NCI-H128 (cell line): ENCODE data around the gene MAP3K12.
"Not testable (repeated sequence)": the region's sequence is repeated elsewhere in the genome, so short reads cannot be mapped to it uniquely, and the experiment has no call there.

ENCODE experiments used
- DNase-seq: peaks from one replicate; lab custom pipeline; 2025; ENCODE audit not compliant: unreplicated experiment; lab: John Stamatoyannopoulos, UW

The MAP3K12 gene

GRCh38 chr12:53492830-53493609, 6.2 kb downstream of the MAP3K12 start:
- peak; percentile 74 for DNase-seq

DNA sequence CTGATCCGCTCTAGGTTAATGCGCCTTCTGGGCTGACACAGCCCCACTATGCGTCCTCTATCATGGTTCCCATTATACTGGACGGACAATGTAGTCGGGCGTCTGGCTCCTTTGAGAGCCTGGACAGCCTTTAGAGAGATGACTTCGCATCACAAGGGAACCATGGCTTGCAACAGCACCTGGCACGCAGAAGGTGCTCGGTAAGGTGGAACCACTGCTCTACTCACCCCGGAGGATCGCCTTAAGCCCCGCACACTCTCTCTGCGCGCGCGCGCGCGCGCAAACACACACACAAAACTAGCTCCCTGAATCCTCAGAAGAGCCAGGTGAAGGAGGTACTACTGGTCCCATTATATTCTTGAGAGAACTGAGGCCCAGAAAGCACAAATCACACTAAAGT, 7.1 kb downstream of the MAP3K12 start:
- no peak for DNase-seq

DNA sequence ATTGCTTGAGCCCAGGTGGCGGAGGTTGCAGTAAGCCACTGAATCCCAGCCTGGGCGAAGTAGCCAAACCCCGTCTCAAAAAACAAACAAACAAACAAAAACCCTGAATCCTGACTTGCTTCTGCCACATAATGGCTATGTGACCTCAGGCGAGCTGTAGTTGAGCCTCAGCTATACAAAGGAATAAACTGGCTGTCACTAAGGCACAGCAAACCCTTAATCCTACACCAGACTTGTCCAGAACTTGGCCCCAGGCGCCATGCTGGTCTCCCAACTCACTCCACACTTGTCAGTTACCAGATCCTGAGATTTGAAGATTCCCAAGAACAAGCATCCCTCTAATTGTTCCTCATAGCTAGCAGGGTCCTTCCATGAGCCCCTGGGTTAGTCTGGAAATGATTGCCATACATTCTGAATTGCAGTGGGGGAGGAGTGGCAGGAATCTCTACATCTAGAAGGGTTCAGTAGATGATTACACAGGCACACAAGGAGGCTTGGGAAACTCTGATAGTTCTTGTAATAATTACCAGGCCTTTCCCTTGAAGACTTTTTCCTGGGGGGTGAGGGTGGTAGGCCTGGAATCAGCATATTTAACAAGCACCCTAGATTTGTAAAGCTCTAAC, 9.9 kb downstream of the MAP3K12 start:
- no peak for DNase-seq

- no peak for DNase-seq
Measured at GRCh38 chr12:53486736-53487487, 12.3 kb downstream of the MAP3K12 start.

GRCh38 chr12:53485955-53486735, 13.1 kb downstream of the MAP3K12 start:
- no peak for DNase-seq

DNA sequence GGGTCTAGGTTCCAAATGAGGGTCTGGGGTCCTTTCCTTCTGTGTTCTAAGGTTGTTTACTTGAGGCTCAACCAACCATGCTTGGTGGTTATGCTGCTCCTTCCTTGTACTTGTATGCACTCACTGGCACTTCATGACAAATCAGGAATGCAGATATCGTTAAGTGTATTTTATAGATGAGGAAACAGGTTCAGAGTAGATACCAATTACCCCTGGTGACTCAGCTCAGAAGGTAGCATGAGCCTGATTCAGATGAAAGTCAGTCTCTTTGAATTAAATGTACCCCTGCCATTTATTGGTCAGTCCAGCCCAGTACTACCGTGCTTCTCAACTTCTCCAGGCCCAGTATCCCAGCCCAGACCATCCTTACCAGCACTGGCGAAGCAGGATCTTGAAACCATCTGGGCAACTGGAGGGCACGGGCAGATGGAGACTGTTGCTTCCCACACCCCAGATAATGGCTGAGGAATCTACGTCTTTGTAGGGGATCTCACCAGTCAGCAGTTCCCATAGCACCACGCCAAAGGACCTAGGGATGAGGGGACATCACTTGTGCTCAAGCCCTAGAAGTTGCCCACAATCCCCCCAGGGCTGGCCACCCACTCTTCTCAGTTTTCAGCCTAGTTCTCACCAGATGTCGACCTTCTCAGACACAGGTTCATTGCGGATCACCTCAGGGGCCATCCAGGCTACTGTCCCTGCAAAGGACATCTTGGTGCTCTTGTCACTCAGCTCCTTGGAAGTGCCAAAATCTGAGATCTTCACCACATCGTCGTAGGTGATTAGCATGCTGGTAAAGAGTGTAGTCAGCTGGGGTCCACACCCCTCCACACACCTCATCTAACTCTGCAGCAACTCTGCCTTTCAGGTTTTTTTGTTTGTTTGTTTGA, 14.3 kb downstream of the MAP3K12 start:
- DNase-seq, result no peak

- DNase-seq, result no peak
Measured at GRCh38 chr12:53483979-53484377, 15.3 kb downstream of the MAP3K12 start.

DNA sequence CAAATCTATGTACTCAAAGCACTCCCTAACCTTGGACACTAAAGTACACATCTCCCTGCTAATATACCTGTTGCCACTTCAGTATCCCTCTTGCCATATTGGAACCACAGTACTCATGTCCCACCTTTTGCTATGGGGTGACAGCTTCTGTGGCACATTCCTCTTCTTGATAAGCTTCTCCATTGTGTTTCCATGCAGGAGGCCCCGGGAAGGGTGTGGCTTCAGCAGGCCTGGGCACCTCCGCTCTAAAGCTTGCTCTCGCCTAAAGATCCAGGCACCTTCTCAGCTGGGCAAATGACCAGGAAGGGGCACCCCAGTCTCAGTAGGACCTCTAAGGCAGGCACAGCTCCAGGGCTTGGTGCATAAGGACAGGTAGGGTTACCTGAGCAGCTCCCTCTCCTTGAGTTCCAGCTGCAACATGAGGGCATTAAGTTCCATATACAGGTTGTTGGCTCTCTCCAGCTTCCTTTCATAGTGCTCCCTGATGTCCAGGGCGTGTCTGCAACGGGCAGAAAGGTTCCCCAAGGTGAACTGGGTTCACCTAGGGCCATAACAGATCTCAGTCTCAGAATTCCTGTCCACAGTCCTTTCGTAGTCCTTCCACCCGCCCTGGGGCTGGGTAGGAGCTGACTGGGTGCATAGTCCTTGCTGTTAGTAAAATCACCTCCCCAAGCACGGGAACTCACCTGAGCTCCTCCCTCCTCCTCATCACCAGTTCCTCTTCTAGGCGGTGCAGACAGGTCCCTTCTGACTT, 15.9 kb downstream of the MAP3K12 start:
- no peak for DNase-seq

- DNase-seq, result no peak
Measured at GRCh38 chr12:53482626-53483168, 16.6 kb downstream of the MAP3K12 start.

- DNase-seq, result no peak
Measured at GRCh38 chr12:53481939-53482586, 17.2 kb downstream of the MAP3K12 start.

DNA sequence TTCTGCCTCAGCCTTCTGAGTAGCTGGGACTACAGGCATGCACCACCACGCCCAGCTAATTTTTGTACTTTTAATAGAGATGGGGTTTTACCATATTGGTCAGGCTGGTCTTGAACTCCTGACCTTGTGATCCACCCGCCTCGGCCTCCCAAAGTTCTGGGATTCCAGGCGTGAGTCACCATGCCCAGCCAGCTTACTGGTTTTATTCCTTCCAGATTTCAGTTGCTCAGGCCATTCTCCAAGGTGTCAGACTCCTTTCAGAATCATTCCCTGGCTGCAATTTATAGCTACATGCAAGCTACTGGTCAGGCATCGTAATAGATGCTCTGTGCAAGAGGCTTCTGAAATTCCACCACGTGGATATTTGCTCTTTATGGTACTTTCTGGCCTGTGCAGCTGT, 17.8 kb downstream of the MAP3K12 start:
- not testable (repeated sequence) for DNase-seq

GRCh38 chr12:53480491-53481442, 18.5 kb downstream of the MAP3K12 start:
- no peak for DNase-seq

- DNase-seq, result no peak
Measured at GRCh38 chr12:53479331-53479730, 19.9 kb downstream of the MAP3K12 start.

DNA sequence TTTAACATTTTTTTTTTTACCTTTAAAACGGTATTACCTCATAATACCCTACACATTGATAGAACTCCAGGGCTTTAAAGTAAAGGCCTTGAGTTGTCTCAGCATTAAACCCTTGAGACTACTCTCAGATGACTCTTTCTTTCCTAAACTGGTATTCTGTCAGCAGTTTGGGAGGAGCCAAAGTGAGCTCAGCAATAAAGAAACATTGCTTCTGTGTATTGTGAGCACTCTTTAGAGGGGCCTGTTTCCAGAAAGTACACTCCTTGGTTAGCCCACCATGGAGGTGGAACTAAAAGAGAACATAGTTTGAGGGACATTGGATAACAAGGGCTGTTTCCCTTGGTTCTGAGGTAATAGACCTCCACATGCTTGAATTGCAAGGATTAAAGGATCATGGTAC, 20.4 kb downstream of the MAP3K12 start:
- DNase-seq, result no peak

DNA sequence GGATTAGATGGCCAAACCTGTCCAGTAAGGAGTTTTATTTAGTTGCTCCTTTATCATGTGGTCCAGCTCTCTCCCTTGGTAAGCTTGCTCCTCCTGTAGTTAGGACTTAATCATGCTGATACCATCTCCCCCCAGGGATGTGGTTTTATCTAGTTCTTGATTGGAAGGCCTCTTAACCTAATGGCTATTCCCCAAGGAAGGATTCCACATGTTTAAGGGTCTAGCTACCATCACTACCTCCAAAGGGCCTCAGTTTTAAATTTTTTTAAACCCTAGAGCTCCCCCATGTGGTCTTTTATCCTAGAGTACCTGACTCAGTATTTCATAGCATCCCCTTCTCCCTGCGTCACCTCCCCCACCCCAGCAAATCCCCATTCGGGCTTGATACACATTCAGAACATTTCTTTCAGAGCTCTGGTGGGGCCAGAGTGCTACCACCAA, 22.5 kb downstream of the MAP3K12 start:
- DNase-seq, result no peak

DNA sequence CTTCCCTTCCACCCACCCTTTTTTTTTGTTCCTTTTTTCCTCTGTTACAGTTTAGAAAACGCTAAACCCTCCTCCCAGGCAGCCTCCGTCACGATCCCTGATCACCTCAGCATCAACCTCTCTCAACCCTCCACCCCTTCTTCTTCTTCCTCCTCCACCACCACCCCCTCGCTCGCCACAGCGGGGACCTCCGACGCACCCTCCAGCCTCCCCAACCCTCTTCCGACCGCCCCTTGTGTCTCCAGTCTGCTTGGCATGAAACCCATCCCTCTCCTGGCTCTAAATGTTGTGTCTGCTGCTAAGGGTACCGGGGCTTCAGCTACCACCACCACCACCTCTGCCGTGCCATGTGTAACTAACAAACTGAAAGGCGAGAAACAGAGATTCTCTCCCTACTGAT, 24.4 kb downstream of the MAP3K12 start:
- DNase-seq, result no peak

DNA sequence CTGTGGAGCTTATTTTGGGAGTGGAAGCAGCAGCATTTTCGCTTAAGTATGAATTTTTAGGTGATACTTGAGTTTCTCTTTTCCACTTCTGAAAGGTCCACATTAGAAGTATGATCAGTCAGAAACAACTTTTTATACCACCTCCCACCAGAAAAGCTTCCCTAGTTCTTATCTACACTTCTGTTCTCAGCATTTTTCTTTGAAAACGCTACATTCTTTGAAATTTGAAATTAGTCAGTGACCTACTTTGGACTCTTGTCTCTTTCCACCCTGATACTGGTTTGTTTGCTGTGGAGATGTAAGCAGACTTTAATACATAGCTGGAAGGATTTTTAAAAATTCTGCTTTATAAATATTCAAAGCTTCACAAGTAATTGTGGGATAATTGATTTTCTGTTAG, 25.2 kb downstream of the MAP3K12 start:
- no peak for DNase-seq
